GM06990 (cell line): ENCODE measurements around the gene NPBWR2.

Source experiments
- DNase-seq: peaks from one replicate; pipeline ENCODE4 v3.0.0-alpha.2; 2011; ENCODE audit not compliant: insufficient read length; ENCODE audit errors: extremely low read depth
- H3K27me3 ChIP-seq: replicated peaks from 2 replicates; pipeline ENCODE4 v1.6.0; 2011; ENCODE audit warnings: low read length; ENCODE audit not compliant: control insufficient read depth, insufficient read depth
- H3K36me3 ChIP-seq: 2 replicates; pipeline ENCODE4 v1.5.1; 2011; ENCODE audit warnings: low read length; ENCODE audit not compliant: control insufficient read depth, insufficient read depth
- H3K4me3 ChIP-seq: replicated peaks from 2 replicates; pipeline ENCODE4 v1.5.1; 2011; ENCODE audit warnings: low read depth, mild to moderate bottlenecking, control low read depth, low read length
- TF ChIP-seq, protein P1 (sequence below): IDR thresholded peaks from 2 replicates; pipeline ENCODE4 v1.5.1; 2011; ENCODE audit warnings: low read length, control low read depth, mild to moderate bottlenecking, inconsistent platforms; ENCODE audit not compliant: insufficient read depth, poor library complexity, severe bottlenecking

NPBWR2 gene

DNA sequence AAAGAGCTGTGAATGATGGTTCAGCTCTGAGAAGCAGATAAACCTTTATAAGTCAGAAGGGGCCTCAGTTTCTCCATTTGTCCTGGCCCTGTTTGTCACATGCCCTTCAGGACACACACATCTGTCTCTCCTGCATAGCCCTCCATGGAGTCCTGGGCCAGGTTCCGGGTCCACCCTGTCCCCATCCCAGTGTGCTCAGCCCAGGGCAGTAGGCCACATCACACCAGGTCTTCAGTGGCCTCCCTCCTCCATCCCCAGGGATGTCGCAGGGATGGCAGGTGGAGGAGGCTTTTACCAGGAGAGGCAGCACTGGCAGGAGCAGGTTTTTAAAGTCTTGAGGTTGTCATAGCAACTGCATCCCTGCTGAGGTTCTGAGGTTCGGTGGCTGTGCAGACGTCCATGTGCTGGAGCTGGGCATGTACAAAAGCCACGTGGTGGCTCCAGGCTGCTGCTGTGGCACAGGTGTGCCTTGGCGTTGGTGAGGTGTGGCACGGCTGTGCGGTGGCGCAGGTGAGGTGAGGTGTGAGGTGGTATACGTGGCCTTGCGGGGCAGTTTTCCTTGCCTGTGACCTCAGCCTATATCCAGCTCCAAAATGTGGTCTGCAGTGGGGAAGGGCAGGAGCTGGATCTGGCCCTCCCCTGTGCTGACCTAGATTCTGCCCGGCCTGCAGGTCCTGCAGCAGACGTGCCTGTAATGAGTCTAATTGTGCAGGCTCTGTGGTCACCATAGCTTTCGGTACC is 8.0 kb upstream of the NPBWR2 start:
- no peak for DNase-seq
- TF ChIP-seq, protein P1, sequence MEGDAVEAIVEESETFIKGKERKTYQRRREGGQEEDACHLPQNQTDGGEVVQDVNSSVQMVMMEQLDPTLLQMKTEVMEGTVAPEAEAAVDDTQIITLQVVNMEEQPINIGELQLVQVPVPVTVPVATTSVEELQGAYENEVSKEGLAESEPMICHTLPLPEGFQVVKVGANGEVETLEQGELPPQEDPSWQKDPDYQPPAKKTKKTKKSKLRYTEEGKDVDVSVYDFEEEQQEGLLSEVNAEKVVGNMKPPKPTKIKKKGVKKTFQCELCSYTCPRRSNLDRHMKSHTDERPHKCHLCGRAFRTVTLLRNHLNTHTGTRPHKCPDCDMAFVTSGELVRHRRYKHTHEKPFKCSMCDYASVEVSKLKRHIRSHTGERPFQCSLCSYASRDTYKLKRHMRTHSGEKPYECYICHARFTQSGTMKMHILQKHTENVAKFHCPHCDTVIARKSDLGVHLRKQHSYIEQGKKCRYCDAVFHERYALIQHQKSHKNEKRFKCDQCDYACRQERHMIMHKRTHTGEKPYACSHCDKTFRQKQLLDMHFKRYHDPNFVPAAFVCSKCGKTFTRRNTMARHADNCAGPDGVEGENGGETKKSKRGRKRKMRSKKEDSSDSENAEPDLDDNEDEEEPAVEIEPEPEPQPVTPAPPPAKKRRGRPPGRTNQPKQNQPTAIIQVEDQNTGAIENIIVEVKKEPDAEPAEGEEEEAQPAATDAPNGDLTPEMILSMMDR = no peak
- H3K36me3 ChIP-seq = no peaks in the 10 kb centered on the region

GRCh38 chr20:64114356-64114971 is 7.1 kb upstream of the NPBWR2 start:
- TF ChIP-seq, protein P1 = no peak
- no peaks in the 10 kb centered on the region for H3K36me3 ChIP-seq
- no peak for DNase-seq
- no peaks in the 10 kb centered on the region; the same call in 1 of the 2 replicates for H3K27me3 ChIP-seq
- no peak overlapping the region for H3K4me3 ChIP-seq

More for the DNA sequence above, 8.0 kb upstream of the NPBWR2 start:
- Histone ChIP-seq H3K27me3 (no peaks in the 10 kb centered on the region; the same call in 1 of the 2 replicates), H3K4me3 (no peak overlapping the region)

GRCh38 chr20:64113796-64114355 is 6.5 kb upstream of the NPBWR2 start:
- H3K27me3 ChIP-seq = no peaks in the 10 kb centered on the region; the same call in 1 of the 2 replicates
- TF ChIP-seq, protein P1 = no peak

DNA sequence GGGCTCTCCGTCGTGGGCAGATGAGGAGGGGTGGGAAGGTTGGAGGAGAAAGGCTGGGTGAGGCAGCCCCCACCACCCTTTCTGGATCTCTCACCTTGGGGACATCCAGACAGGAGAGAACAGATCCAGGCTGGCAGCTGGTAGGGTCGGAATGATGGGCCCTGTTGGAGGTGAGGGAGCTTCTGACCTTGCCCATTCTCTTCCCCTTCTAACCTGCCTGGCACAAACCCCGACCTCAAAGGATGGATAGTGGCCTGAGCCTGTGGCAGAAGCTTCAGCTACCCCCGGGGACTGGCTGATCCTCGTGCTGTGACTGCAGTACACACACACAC is 6.0 kb upstream of the NPBWR2 start:
- TF ChIP-seq, protein P1 = no peak
- no peaks in the 10 kb centered on the region for H3K36me3 ChIP-seq
- DNase-seq = no peak
- H3K4me3 ChIP-seq = no peak overlapping the region
- no peaks in the 10 kb centered on the region; the same call in 1 of the 2 replicates for H3K27me3 ChIP-seq

More at GRCh38 chr20:64113796-64114355, 6.5 kb upstream of the NPBWR2 start:
- Histone ChIP-seq H3K36me3 (no peaks in the 10 kb centered on the region), H3K4me3 (no peak overlapping the region)
- DNase-seq = no peak

GRCh38 chr20:64112691-64113443 is 5.5 kb upstream of the NPBWR2 start:
- H3K36me3 ChIP-seq = no peaks in the 10 kb centered on the region
- no peak overlapping the region for H3K4me3 ChIP-seq
- H3K27me3 ChIP-seq = no peaks in the 10 kb centered on the region; the same call in 1 of the 2 replicates
- TF ChIP-seq, protein P1 = no peak
- no peak for DNase-seq
